GM19455 (cell line): ENCODE measurements around the gene KLF11.
"Not testable (repeated sequence)": the region's sequence is repeated elsewhere in the genome, so short reads cannot be mapped to it uniquely, and the experiment has no call there.

ENCODE experiments used
- ATAC-seq: cut with Tn5 transposase; IDR thresholded peaks from one replicate; pipeline ENCODE4 v1.9.1; 2021; ENCODE audit not compliant: unreplicated experiment

KLF11 gene

GRCh38 chr2:10080536-10081304 lies 37.4 kb downstream of the KLF11 start:
- no peak for ATAC-seq

GRCh38 chr2:10083046-10083445 lies 39.7 kb downstream of the KLF11 start:
- no peak for ATAC-seq

- ATAC-seq, result no peak
Measured at GRCh38 chr2:10083692-10084211, 40.4 kb downstream of the KLF11 start.

GRCh38 chr2:10084223-10084865 lies 41.0 kb downstream of the KLF11 start:
- ATAC-seq, result no peak

- no peak for ATAC-seq
Measured at GRCh38 chr2:10085043-10085667, 41.8 kb downstream of the KLF11 start.

GRCh38 chr2:10085668-10086059 lies 42.3 kb downstream of the KLF11 start:
- no peak for ATAC-seq

GRCh38 chr2:10086950-10087349 lies 43.6 kb downstream of the KLF11 start:
- no peak for ATAC-seq

GRCh38 chr2:10087360-10087759 lies 44.0 kb downstream of the KLF11 start:
- ATAC-seq, result no peak

- no peak for ATAC-seq
Measured at GRCh38 chr2:10089565-10090190, 46.3 kb downstream of the KLF11 start.

GRCh38 chr2:10091182-10091888 lies 48.0 kb downstream of the KLF11 start:
- ATAC-seq, result no peak

GRCh38 chr2:10091889-10092244 lies 48.5 kb downstream of the KLF11 start:
- ATAC-seq, result not testable (repeated sequence)

- ATAC-seq, result no peak
Measured at GRCh38 chr2:10094271-10094814, 51.0 kb downstream of the KLF11 start.

GRCh38 chr2:10095175-10095574 lies 51.8 kb downstream of the KLF11 start:
- ATAC-seq, result no peak

- no peak for ATAC-seq
Measured at GRCh38 chr2:10096641-10097040, 53.3 kb downstream of the KLF11 start.

- no peak for ATAC-seq
Measured at GRCh38 chr2:10097352-10098148, 54.2 kb downstream of the KLF11 start.

- ATAC-seq, result no peak
Measured at GRCh38 chr2:10101491-10101890, 58.1 kb downstream of the KLF11 start.

- no peak for ATAC-seq
Measured at GRCh38 chr2:10103179-10103578, 59.8 kb downstream of the KLF11 start.
